Femur (tissue), 1 donor: ENCODE results near the gene ACTL9.

ENCODE experiments used
- DNase-seq: peaks from one replicate; pipeline ENCODE4 v3.0.0-alpha.2; 2017

The ACTL9 gene

DNA sequence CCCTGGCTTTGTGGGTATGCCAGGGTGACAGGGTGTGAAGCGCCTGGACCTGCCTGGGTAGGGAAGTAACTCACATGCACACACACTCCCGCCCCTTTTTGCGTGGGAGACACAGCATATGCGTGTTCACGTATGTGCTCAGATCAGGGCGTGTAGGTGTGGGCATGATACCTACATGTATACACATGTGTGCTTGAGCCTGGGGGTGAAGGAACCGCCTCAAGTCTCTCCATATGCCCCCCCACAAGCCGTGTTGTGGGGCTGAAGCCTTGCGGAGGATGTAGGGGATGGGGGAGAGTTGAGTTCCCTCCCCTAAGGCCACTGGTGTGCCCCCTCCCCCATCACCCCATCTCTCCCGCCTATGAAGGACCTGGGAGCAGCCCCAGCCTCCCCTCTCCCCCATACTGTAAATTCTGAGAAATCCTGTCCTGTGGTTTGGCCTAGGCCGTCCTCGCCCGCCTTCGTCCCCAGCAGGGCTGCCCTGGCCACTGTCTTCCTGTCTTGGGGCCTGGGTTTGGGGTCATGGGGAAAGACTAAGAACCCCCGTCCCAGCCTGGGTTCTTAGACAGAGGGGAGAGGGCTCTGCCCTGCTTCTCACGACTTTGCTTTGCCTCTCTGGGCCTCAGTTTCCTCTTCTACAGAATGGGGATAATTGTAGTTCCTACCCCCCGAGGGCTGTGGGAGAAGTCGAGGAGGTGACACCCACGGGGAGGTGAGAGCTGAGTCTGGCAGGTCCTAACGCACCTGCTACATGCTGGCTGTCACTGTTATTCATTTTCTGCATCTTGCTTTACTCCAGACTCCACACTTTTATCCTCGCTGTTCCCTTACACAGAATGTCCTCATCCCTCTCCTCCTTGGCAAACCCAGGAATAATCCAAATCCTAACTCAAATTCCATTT, 14.3 kb downstream of the ACTL9 start:
- no peak for DNase-seq

GRCh38 chr19:8682931-8683330, 15.7 kb downstream of the ACTL9 start:
- no peak for DNase-seq

GRCh38 chr19:8682472-8682871, 16.1 kb downstream of the ACTL9 start:
- DNase-seq: no peak

- no peak for DNase-seq
Measured at GRCh38 chr19:8681345-8682029, 17.1 kb downstream of the ACTL9 start.

- no peak for DNase-seq
Measured at GRCh38 chr19:8680676-8681344, 17.8 kb downstream of the ACTL9 start.

- no peak for DNase-seq
Measured at GRCh38 chr19:8678244-8678807, 20.3 kb downstream of the ACTL9 start.

DNA sequence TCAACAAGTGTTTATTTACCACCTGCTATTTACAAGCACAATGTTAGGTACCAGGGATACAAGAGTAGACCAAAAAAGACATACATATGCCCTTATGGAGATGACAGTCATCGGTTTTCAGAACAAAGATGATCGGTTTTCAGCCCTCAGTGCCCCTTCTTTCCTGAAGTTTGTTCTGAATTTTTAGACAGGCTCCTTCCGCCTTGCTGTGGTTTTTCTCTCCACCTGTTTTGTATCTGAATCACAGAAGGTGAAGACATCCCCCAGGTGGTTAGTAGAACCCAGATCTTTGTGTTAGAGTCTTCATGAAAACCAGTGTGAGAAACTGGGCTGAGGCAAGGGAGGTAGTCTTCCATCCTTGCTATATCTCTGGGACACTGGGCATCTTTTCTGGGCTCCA, 23.5 kb downstream of the ACTL9 start:
- DNase-seq: no peak

- DNase-seq: no peak
Measured at GRCh38 chr19:8673276-8673891, 25.2 kb downstream of the ACTL9 start.

- DNase-seq: no peak
Measured at GRCh38 chr19:8666814-8667405, 31.7 kb downstream of the ACTL9 start.

- no peak for DNase-seq
Measured at GRCh38 chr19:8665468-8666213, 33.0 kb downstream of the ACTL9 start.

GRCh38 chr19:8664671-8665057, 33.9 kb downstream of the ACTL9 start:
- DNase-seq: no peak

DNA sequence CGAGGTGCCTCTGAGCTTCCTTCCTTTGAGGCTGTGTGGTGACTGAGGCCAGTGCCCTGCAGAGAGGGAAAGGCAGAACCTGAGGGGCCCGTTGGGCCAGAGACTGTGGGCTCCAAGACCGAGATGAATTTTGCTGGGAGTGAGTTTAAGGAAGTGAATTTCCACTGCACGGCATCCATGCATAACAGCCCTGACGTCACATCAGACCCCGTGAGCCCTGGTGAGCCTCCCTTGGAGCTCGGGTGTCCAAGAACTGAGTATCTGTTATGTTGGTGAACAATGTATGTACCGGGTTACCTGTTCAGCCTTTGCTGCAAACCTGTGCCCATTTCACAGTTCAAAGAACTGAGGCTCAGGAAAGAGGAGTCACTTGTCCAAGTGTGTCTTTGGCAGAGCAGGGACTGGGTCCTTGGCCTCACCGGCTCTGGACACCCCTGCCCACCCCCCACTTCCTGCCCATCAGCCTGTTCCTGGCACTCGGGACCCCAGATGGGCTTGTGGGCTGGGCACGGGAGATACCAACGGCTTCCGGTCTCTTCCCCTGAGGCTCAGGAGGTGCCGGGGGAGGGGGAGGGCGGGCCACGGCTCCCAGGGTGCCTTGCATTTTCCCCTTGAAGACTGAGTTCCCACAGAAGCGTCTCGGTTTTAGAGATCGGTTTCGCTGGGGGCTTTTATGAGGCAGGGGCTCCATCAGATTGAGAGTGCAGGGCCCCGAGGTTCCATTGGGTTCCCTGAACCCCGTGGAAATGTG, 34.5 kb downstream of the ACTL9 start:
- DNase-seq: no peak

GRCh38 chr19:8662263-8662662, 36.3 kb downstream of the ACTL9 start:
- DNase-seq: no peak

GRCh38 chr19:8659905-8660304, 38.7 kb downstream of the ACTL9 start:
- no peak for DNase-seq

- no peak for DNase-seq
Measured at GRCh38 chr19:8657869-8658268, 40.7 kb downstream of the ACTL9 start.

GRCh38 chr19:8655340-8655709, 43.3 kb downstream of the ACTL9 start:
- DNase-seq: no peak

DNA sequence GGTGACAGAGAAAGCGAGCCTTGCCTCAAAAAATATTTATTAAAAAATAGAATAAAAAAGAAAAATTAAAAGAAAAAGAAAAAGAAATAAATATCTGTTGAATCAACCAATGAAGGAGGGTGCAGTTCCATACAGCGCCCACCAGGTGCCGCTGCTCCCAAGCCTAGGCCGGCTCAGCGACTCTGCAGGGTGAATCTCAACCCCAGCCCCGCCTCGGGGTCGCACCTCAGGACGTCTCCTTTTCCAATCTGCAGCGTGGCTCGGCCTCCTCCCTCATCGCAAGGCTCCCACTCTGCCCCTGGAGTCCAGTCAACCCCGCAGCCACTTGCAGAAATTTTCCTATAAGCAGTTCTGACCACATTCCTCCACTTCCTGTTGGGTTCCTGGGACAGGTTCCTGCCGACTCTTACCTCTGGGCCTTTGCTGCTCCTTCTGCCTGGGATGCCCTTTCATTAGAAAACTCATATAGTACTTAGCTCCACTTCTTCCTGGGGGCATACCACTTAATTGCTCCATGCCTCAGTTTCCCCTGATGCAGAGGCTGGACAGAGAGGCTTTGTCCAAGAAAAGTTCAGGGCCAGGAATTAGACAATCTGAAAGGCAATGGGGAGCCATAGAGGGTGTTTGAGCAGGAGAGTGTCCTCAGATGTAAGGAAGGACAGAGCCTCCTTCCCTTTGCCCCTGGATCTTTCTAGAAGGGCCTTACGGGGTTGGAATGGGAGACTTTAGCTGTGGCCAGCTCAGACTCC, 43.8 kb downstream of the ACTL9 start:
- peak; percentile 55 for DNase-seq

- no peak for DNase-seq
Measured at GRCh38 chr19:8648240-8648639, 50.4 kb downstream of the ACTL9 start.
